Measurements from ENCODE around the gene KCP.
"Not testable (repeated sequence)": the region's sequence is repeated elsewhere in the genome, so short reads cannot be mapped to it uniquely, and the experiment has no call there.

KCP gene

GRCh38 chr7:128920913-128921582, 10.5 kb upstream of the KCP start:
- peaks cover 37% of the 10 kb centered on the region for H3K27me3 Mint-ChIP-seq
- no peak overlapping the region for H3K4me3 Mint-ChIP-seq
- H3K36me3 Mint-ChIP-seq (ENCODE audit: low read depth), result no peaks in the 10 kb centered on the region
- H3K4me1 Mint-ChIP-seq (ENCODE audit: low read depth), result peaks cover 35% of the 10 kb centered on the region
- intact Hi-C loops (cut with micrococcal nuclease), result no loop called here
- peak overlapping the region; percentile 43 for H3K27ac Mint-ChIP-seq
- no peaks in the 10 kb centered on the region for H3K9me3 Mint-ChIP-seq

DNA sequence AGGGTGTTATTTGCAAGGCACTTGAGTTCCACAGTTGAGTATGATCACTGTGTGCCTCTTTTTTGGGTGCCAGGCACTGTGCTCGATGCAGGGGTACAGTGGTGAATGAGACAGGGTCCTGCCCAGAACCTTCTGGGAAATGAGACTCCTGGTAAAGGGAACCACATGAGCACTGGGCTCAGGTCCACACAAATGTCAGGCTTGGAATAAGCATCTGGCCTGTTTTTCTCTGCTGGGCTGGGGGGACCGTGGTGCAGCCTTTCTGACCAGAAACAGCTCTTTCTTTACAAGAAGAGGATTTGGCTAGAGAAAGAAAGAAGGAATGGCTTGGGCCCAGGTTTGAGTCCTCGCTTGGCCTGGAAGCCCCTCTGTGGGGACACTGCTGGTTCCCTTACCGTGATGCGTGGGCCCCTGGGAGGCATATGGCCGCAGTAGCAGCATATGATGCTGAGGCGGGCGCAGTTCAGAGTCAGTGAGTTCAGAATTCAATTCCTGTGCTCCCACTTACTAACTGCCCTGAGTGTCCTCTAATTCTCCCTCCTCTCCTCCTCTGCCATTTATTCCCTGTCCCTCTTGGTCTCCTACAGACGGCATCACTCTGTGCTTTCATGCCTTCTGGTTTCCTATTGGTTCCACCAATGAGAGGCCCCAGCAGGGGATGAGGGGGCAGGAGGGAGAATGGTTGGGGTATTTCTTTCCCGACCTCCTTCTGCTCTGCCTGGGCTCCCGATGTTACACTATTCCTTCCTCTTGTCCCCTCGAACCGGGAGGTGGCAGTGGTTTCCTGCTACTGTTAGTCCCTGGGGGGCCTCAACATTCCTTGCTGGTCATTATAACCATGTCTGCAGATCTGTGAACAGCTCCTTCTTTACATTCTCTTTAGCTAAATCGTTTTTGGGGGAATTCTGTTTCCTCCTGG, 9.6 kb upstream of the KCP start:
- intact Hi-C loops (cut with micrococcal nuclease), result no loop called here
- Mint-ChIP-seq H3K27me3 (peaks cover 43% of the 10 kb centered on the region), H3K4me1 (ENCODE audit: low read depth) (peaks cover 40% of the 10 kb centered on the region), H3K36me3 (ENCODE audit: low read depth) (no peaks in the 10 kb centered on the region), H3K9me3 (no peaks in the 10 kb centered on the region), H3K4me3 (no peak overlapping the region), H3K27ac (no peak overlapping the region)

- no peak overlapping the region for H3K4me3 Mint-ChIP-seq
- H3K4me1 Mint-ChIP-seq (ENCODE audit: low read depth), result peaks cover 40% of the 10 kb centered on the region
- no peaks in the 10 kb centered on the region for H3K9me3 Mint-ChIP-seq
- no peak overlapping the region for H3K27ac Mint-ChIP-seq
- no peaks in the 10 kb centered on the region for H3K36me3 Mint-ChIP-seq (ENCODE audit: low read depth)
- intact Hi-C loops (cut with micrococcal nuclease), result no loop called here
- H3K27me3 Mint-ChIP-seq, result peaks cover 50% of the 10 kb centered on the region
These were observed 8.7 kb upstream of the KCP start for GRCh38 chr7:128919241-128919640.

DNA sequence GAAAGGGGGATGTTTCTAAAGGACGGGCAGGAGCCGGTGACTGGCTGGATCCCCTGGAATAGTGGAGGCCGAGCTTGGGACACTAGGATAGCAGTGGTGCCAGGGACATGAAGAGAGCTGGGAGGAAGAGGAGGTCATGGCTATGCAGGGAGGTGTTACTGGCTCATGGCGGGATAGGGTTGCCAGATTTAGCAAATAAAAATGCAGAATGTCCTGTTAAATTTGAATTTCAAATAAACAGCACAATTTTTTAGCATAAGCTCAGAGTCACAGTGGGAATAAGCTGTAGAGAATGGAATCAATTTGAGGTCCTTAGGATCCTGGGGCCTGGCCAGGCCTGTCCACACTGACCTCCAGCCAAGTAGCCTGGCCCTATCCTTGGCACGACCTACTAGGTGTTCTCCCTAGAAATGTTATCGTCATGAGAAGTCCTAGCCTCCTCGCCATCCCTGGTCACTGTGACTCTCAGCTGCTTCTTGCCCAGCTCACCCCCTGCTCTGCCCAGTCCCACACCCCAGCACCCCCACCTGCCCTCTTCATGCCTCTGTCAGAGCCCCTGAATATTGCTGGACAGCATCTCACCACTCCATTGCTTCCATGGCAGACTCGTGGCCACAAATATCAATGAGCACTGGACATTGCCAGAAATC, 7.6 kb upstream of the KCP start:
- H3K27ac Mint-ChIP-seq, result peak overlapping the region; percentile 59
- no peaks in the 10 kb centered on the region for H3K9me3 Mint-ChIP-seq
- H3K27me3 Mint-ChIP-seq, result peaks cover 57% of the 10 kb centered on the region
- H3K36me3 Mint-ChIP-seq (ENCODE audit: low read depth), result no peaks in the 10 kb centered on the region
- H3K4me3 Mint-ChIP-seq, result no peak overlapping the region
- intact Hi-C loops (cut with micrococcal nuclease), result no loop called here
- peaks cover 35% of the 10 kb centered on the region for H3K4me1 Mint-ChIP-seq (ENCODE audit: low read depth)

GRCh38 chr7:128917122-128917521, 6.6 kb upstream of the KCP start:
- no peak overlapping the region for H3K4me3 Mint-ChIP-seq
- H3K27me3 Mint-ChIP-seq, result peaks cover 60% of the 10 kb centered on the region
- H3K36me3 Mint-ChIP-seq (ENCODE audit: low read depth), result no peaks in the 10 kb centered on the region
- H3K27ac Mint-ChIP-seq, result no peak overlapping the region
- no peaks in the 10 kb centered on the region for H3K9me3 Mint-ChIP-seq
- intact Hi-C loops (cut with micrococcal nuclease), result no loop called here
- peaks cover 36% of the 10 kb centered on the region for H3K4me1 Mint-ChIP-seq (ENCODE audit: low read depth)

DNA sequence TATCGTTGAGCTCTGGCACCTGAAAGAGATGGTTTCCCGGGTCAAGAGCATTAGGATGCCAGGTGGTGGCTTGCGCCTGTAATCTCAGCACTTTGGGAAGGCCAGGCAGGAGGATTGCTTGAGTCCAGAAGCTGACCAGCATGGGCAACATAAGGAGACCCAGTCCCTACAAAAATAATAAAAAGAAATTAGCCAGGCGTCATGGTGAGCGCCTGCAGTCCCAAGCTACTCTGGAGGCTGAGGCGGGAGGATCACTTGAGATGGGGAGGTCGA, 6.1 kb upstream of the KCP start:
- intact Hi-C loops (cut with micrococcal nuclease), result no loop called here
- Mint-ChIP-seq H3K4me1 (ENCODE audit: low read depth) (peaks cover 38% of the 10 kb centered on the region), H3K4me3 (no peak overlapping the region), H3K9me3 (no peaks in the 10 kb centered on the region), H3K36me3 (ENCODE audit: low read depth) (no peaks in the 10 kb centered on the region), H3K27me3 (peaks cover 60% of the 10 kb centered on the region), H3K27ac (no peak overlapping the region)

- Mint-ChIP-seq H3K36me3 (ENCODE audit: low read depth) (no peaks in the 10 kb centered on the region), H3K4me1 (ENCODE audit: low read depth) (peaks cover 41% of the 10 kb centered on the region), H3K4me3 (peak overlapping the region; percentile 68), H3K27ac (peak overlapping the region; percentile 13), H3K9me3 (no peaks in the 10 kb centered on the region), H3K27me3 (peaks cover 64% of the 10 kb centered on the region)
- intact Hi-C loops (cut with micrococcal nuclease), result no loop called here
These were observed 5.5 kb upstream of the KCP start for GRCh38 chr7:128915841-128916642.

DNA sequence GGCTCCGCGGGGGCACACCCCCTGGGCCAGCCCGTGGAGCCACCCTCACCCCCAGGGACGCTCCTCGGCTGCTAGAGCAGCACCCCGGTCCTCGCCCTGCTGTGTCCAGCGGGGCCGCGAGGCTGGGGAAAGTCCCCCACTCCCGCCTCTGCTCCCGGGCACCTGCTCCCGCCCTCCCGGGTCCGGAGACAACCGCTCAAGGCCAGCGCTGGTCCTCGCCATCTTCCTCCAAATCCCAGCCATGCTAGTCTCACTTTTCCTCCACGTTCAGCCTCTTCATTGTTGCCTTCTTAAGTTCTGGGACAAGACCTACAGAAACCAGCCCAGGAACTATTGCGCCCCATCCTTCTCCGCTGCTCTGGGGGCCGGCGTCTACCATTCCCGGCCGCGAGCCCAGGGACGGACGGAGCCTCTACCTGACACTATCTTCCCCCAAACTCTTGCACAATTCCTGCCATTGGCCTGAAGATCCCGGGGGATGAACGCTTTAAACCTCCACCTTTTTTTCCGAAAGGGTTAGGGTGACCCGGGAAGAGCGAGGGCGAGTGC, 4.8 kb upstream of the KCP start:
- H3K36me3 Mint-ChIP-seq (ENCODE audit: low read depth), result no peaks in the 10 kb centered on the region
- peak overlapping the region; percentile 13 for H3K27ac Mint-ChIP-seq
- peaks cover 65% of the 10 kb centered on the region for H3K27me3 Mint-ChIP-seq
- no peaks in the 10 kb centered on the region for H3K9me3 Mint-ChIP-seq
- H3K4me1 Mint-ChIP-seq (ENCODE audit: low read depth), result peaks cover 39% of the 10 kb centered on the region
- intact Hi-C loops (cut with micrococcal nuclease), result no loop called here
- H3K4me3 Mint-ChIP-seq, result peak overlapping the region; percentile 68

DNA sequence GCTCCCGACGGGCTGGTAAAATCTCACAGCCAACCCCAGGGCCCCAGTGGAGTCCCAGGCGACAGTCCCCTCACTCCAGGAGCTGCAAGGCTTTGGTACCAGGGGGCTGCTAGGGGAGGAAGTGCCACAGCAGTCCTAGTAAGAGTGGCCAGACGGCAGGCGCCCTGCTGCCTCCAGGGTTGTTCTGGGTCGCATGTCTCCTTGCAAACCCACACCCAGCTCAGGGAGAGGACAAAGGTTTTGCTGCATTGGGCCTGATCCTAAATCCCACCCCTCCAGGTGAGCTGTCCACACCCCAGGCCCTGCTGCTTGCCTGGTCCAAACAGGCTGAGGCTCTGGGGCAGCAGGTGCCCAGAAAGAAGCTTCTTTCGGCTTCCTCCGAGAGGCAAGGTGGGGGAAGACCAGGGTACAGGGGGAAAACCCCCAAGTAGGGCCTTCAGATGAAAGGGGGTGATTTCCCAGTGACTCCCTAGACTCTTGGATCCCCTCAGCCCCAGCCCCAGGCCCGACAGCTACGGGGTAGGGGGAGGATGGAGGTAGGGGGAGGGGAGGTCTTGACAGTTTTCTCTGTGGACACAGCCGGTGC, 4.2 kb upstream of the KCP start:
- H3K9me3 Mint-ChIP-seq, result no peaks in the 10 kb centered on the region
- no peak overlapping the region for H3K4me3 Mint-ChIP-seq
- no peak overlapping the region for H3K27ac Mint-ChIP-seq
- intact Hi-C loops (cut with micrococcal nuclease), result no loop called here
- H3K36me3 Mint-ChIP-seq (ENCODE audit: low read depth), result no peaks in the 10 kb centered on the region
- peaks cover 70% of the 10 kb centered on the region for H3K27me3 Mint-ChIP-seq
- peaks cover 45% of the 10 kb centered on the region for H3K4me1 Mint-ChIP-seq (ENCODE audit: low read depth)

DNA sequence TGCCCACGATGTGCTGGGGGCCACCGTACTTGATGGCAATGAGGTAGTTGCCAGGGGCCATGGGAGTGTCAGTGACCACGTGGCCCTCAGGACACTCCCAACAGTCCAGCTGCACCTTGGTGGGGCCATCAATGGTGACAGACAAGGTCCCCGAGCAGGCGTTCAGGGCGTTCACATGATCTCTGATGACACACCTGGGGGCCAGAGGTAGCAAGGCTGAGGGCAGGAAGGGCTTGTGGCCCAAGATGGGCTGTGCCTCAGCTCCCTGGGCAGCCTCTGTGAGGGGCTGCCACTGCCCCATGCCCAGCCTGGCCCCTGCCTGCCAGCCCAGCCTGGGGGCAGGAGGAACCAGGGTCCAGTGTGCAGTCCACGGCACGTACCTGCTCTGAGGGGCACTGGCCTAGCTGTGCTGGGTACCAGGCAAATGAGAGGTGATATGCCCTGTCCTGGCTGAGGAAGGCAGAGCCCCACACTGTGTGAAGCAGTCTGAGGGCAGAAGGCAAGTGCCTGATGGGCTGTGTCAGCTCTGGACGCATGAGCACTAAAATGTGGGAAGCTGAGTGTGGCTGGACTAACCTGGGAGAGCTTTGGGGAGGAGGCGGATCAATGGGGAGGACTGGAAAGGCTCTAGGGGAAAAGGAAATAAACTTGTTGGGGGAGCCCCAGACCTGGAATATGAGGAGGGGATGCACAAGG, 3.5 kb upstream of the KCP start:
- Mint-ChIP-seq H3K4me3 (no peak overlapping the region), H3K36me3 (ENCODE audit: low read depth) (no peaks in the 10 kb centered on the region), H3K4me1 (ENCODE audit: low read depth) (peaks cover 51% of the 10 kb centered on the region), H3K27me3 (peaks cover 73% of the 10 kb centered on the region), H3K27ac (no peak overlapping the region), H3K9me3 (no peaks in the 10 kb centered on the region)
- intact Hi-C loops (cut with micrococcal nuclease), result no loop called here

GRCh38 chr7:128912709-128913495, 2.4 kb upstream of the KCP start:
- H3K27ac Mint-ChIP-seq; intact Hi-C loops (cut with micrococcal nuclease); H3K36me3 Mint-ChIP-seq (ENCODE audit: low read depth); H3K4me3 Mint-ChIP-seq; H3K9me3 Mint-ChIP-seq: not testable (repeated sequence)
- H3K4me1 Mint-ChIP-seq (ENCODE audit: low read depth), result peaks cover 54% of the 10 kb centered on the region
- peaks cover 76% of the 10 kb centered on the region for H3K27me3 Mint-ChIP-seq

DNA sequence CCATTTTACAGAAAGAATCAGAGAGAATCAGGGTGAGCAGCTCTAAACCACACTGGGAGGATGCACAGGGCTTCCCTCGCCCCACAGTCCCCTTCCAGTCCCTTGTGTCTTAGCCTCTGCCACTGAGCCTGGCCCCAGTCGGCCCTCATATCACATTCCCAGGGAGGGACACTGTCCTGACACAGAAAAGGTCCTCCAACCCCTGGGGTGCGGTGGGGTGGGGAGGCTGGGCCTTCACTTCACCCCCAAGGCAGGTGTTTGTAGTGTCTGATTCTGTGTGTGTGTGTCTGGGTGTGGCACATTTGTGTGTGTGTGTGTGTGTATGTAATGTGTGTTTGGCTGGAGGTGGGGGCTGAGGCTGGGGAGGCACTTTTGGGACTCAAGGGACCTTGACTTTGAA, 1.8 kb upstream of the KCP start:
- Mint-ChIP-seq H3K4me3 (no peak overlapping the region), H3K36me3 (ENCODE audit: low read depth) (no peaks in the 10 kb centered on the region), H3K27me3 (peaks cover 75% of the 10 kb centered on the region), H3K4me1 (ENCODE audit: low read depth) (peaks cover 54% of the 10 kb centered on the region), H3K9me3 (no peaks in the 10 kb centered on the region), H3K27ac (peak overlapping the region; percentile 73)
- intact Hi-C loops (cut with micrococcal nuclease), result no loop called here

Data from dendritic cell treated with granulocyte-macrophage colony-stimulating factor and Interleukin-4, amounts not matched to agents 40 ng/mL and 50 ng/mL, for 4 days (primary cell).